DOHH2 (cell line): ENCODE measurements around the gene WNT7A.

ENCODE experiments used
- H3F3A ChIP-seq: fragments of 200-600 bp; sonication (generic), shearing (Covaris generic); 2 replicates; pipeline ENCODE4 v1.6.0; 2016; ENCODE audit warnings: antibody characterized with exemption, mild to moderate bottlenecking; ENCODE audit not compliant: control insufficient read depth, insufficient read depth
- H3K27ac ChIP-seq: fragments of 200-600 bp; sonication (generic); 2 replicates; pipeline ENCODE4 v1.5.1; 2014; ENCODE audit warnings: low read depth, mild to moderate bottlenecking, low read length, moderate library complexity
- H3K27me3 ChIP-seq: fragments of 200-600 bp; sonication (generic); 2 replicates; pipeline ENCODE4 v1.6.1; 2014; ENCODE audit warnings: mild to moderate bottlenecking, low read length, mixed read lengths; ENCODE audit not compliant: control insufficient read depth
- H3K36me3 ChIP-seq: fragments of 200-600 bp; sonication (generic); 2 replicates; pipeline ENCODE4 v1.6.1; 2014; ENCODE audit warnings: mild to moderate bottlenecking, low read length, moderate library complexity, mixed read lengths; ENCODE audit not compliant: control insufficient read depth
- H3K4me1 ChIP-seq: fragments of 200-600 bp; sonication (generic); 2 replicates; pipeline ENCODE4 v1.6.1; 2014; ENCODE audit warnings: mild to moderate bottlenecking, low read length, mixed read lengths; ENCODE audit not compliant: control insufficient read depth
- H3K4me2 ChIP-seq: fragments of 200-600 bp; sonication (generic); 2 replicates; pipeline ENCODE4 v1.6.0; 2014; ENCODE audit warnings: mild to moderate bottlenecking, low read length, moderate library complexity
- H3K4me3 ChIP-seq: fragments of 200-600 bp; sonication (generic); 2 replicates; pipeline ENCODE4 v1.5.1; 2014; ENCODE audit warnings: mild to moderate bottlenecking, low read length, mixed read lengths
- H3K79me2 ChIP-seq: fragments of 200-600 bp; sonication (generic); 2 replicates; pipeline ENCODE4 v1.6.1; 2014; ENCODE audit warnings: mild to moderate bottlenecking, low read length, mixed read lengths; ENCODE audit not compliant: control insufficient read depth
- H3K9me2 ChIP-seq: fragments of 200-600 bp; sonication (generic); replicated peaks from 2 replicates; pipeline ENCODE4 v1.6.1; 2014; ENCODE audit warnings: mild to moderate bottlenecking, low read length, mixed read lengths; ENCODE audit not compliant: control insufficient read depth
- H3K9me3 ChIP-seq: fragments of 200-600 bp; sonication (generic); 2 replicates; pipeline ENCODE4 v1.6.1; 2014; ENCODE audit warnings: antibody characterized with exemption, low read length, mixed read lengths; ENCODE audit not compliant: control insufficient read depth, insufficient read depth
- H4K20me1 ChIP-seq: fragments of 200-600 bp; sonication (generic); 2 replicates; pipeline ENCODE4 v1.6.0; 2014; ENCODE audit warnings: low read depth, mild to moderate bottlenecking, antibody characterized with exemption, low read length, moderate library complexity; ENCODE audit not compliant: control insufficient read depth, insufficient read depth
- CTCF ChIP-seq: fragments of 200-600 bp; sonication (generic); IDR thresholded peaks from one replicate; pipeline ENCODE4 v1.5.1; 2014; ENCODE audit warnings: antibody characterized with exemption, mild to moderate bottlenecking, low read depth, low read length; ENCODE audit not compliant: poor library complexity, severe bottlenecking
- EZH2phosphoT487 ChIP-seq: fragments of 200-600 bp; sonication (generic); IDR thresholded peaks from 2 replicates; pipeline ENCODE4 v1.6.1; 2017; ENCODE audit warnings: borderline replicate concordance, mild to moderate bottlenecking, antibody characterized with exemption, low read length, moderate library complexity, mixed read lengths

WNT7A gene

GRCh38 chr3:13884851-13885703, 5.2 kb upstream of the WNT7A start:
- Histone ChIP-seq H3F3A (no peaks in the 10 kb centered on the region), H3K4me1 (no peaks in the 10 kb centered on the region), H3K4me3 (no peak overlapping the region), H3K27me3 (0 out of 2 replicates have a peak, but pooled peaks cover 6% of the 10 kb centered on the region), H3K4me2 (no peak overlapping the region), H3K9me2 (no peaks in the 10 kb centered on the region), H3K9me3 (no peaks in the 10 kb centered on the region), H3K27ac (no peak overlapping the region), H4K20me1 (peaks cover 5% of the 10 kb centered on the region; the same call in 1 of the 2 replicates), H3K79me2 (no peaks in the 10 kb centered on the region), H3K36me3 (no peaks in the 10 kb centered on the region)
- no peak for TF ChIP-seq EZH2phosphoT487
- peak; percentile 97 for TF ChIP-seq CTCF

GRCh38 chr3:13883681-13884080, 3.8 kb upstream of the WNT7A start:
- H3K27me3 ChIP-seq = 0 out of 2 replicates have a peak, but pooled peaks cover 6% of the 10 kb centered on the region

GRCh38 chr3:13882876-13883275, 3.0 kb upstream of the WNT7A start:
- Histone ChIP-seq H3K27ac (no peak overlapping the region), H3K9me2 (no peaks in the 10 kb centered on the region), H3K36me3 (no peaks in the 10 kb centered on the region), H3K9me3 (no peaks in the 10 kb centered on the region), H3K27me3 (0 out of 2 replicates have a peak, but pooled peaks cover 6% of the 10 kb centered on the region), H3K4me2 (no peak overlapping the region), H3F3A (no peaks in the 10 kb centered on the region), H3K4me3 (no peak overlapping the region), H3K79me2 (no peaks in the 10 kb centered on the region), H3K4me1 (no peaks in the 10 kb centered on the region), H4K20me1 (peaks cover 5% of the 10 kb centered on the region; the same call in 1 of the 2 replicates)
- TF ChIP-seq CTCF = no peak
- TF ChIP-seq EZH2phosphoT487 = no peak

More at GRCh38 chr3:13883681-13884080, 3.8 kb upstream of the WNT7A start:
- Histone ChIP-seq H3K9me3 (no peaks in the 10 kb centered on the region), H3K36me3 (no peaks in the 10 kb centered on the region), H3K9me2 (no peaks in the 10 kb centered on the region), H3K4me3 (no peak overlapping the region), H3K79me2 (no peaks in the 10 kb centered on the region), H3K4me1 (no peaks in the 10 kb centered on the region), H3K4me2 (no peak overlapping the region), H4K20me1 (peaks cover 5% of the 10 kb centered on the region; the same call in 1 of the 2 replicates), H3K27ac (no peak overlapping the region), H3F3A (no peaks in the 10 kb centered on the region)
- TF ChIP-seq EZH2phosphoT487 = no peak
- no peak for TF ChIP-seq CTCF
